Measurements from ENCODE around the gene ENHO. TPM values are rescaled to one million over a fixed set of nuclear protein-coding genes. Genes with fewer than 3 reads are reported as not detected.

ENHO gene
- total RNA-seq, 1 donor from 2014 or later = 3.9 TPM

DNA sequence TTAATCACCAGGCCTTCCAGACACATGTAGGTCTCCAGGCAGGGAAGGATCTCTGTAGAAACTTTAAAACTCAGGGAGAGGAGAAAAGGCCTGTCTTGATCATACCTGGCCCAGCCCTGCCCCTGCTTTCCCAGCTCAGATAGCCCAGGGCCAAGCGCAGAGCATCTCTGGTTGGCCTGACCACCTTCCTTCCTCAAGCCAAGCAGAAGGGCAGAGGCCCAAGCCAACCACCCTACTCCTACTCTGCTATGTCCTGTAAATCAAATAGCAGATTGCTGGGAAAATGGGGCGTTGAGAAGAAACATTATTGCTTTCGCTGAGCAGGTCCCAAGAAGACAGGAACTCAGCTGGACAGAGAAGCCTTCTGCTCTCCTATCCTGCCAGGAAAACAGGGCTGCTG lies 14.3 kb downstream of the ENHO start:
- DNase-seq (ENCODE audit: low spot score) = no peak
- ATAC-seq = no peak

DNA sequence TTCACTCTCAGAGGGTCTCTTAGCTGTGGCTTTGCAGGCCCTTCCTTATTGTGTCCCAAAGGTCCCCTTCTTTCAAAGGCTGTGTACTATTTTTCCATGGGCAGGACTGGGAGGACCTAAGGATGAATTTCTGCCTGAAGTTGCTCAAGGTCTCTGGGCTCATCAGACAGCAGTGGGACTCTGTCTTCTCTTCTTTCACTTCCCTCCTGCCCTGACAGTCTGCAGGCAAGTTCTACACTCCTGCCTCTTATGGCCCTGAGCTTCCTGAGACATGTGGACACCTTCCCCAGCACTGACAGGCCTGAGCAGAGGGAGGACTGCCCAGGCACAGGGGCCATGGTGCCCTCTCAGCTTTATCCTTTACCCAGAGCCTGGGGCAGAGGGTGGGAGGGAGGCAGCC lies 14.8 kb downstream of the ENHO start:
- DNase-seq (ENCODE audit: low spot score) (no peak), ATAC-seq (no peak)

DNA sequence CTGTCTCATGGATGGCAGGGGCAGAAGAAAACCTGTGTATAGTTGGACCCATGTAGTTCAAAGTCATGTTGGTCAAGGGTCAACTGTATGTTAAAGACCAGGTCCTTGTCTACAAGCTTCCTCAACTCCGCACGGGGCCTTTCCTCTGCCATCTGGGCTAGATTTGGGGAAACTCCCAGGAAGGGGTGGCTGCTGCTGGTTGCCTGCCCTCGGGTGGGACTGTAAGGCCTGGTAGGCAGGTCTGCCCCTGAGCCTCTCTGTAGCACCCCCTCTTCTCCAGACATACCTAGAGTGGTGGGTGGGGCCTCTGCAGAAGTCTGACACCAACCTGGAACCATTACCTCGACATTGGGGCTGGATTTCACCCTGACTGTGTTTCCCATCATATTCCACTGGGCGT lies 15.2 kb downstream of the ENHO start:
- no peak for DNase-seq (ENCODE audit: low spot score)

DNA sequence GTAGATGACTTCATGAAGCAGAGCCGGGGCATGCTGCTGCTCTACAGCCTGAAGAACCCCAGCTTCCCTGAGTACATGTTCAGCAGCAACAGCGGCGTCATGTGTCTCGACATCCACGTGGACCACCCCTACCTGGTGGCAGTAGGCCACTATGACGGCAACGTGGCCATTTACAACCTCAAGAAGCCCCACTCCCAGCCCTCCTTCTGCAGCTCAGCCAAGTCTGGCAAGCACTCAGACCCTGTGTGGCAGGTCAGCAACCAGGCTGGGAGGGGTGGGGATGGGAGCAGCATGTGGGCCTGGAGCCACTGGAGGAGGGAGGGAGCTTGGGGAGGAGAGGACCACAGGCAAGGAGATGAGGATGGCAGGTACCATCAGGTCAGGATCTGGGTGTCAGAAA lies 16.2 kb downstream of the ENHO start:
- ATAC-seq (no peak), DNase-seq (ENCODE audit: low spot score) (no peak)

More for the DNA sequence above, 15.2 kb downstream of the ENHO start:
- no peak for ATAC-seq

DNA sequence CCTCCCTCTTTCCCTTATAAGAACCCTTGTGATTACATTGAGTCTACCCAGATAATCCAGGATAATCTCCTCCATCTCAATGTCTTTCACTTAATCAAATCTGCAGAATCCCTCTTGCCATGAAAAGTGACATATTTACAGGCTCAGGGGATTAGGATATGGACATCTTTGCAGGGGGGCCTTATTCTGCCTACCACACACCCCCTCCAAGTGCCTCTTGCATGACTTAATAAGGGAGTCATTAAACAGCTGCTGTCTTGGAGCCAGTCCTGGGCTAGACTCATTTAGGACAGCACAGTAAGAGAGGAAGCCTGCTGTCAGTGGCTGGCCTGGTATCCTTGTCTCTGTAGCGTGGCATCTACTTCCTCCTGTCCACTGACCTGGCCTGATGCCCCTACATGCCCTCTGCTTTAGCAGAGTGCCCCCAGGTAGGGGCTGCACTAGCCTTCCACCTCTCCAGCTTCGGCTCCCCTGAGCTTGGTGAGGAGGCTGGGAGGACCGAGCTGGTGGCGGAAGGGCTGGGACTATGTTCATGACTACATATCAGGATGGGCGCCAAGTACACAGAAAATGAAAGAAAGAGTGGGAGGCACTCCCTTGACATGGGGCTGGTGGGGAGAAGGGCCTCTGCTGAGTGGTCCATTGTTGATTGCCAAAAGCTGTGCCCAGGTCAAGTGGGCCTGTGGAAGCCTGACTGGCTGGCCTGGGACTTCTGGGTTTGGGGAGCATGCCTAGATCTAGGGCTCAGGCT lies 17.2 kb downstream of the ENHO start:
- ATAC-seq (no peak), DNase-seq (ENCODE audit: low spot score) (no peak)

DNA sequence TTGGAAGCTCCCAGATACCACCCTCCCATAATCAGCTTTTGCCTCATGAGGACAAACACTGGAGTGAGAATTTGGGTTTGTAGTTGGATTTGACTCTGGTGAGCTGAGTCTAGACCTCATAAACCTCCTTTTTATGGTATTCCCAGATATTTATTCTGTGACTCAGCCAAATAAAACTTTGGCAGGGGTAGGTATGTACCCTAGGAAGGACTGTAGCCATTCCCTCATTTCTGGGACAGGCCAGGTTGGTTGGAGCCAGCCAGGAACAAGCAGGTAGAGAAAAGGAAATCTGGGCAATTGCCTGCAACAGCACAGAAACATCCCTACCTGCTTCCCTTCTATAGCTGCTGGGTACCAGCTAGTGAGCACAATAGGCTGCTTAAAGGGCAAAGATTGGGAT lies 19.4 kb downstream of the ENHO start:
- DNase-seq (ENCODE audit: low spot score) (no peak), ATAC-seq (no peak)

DNA sequence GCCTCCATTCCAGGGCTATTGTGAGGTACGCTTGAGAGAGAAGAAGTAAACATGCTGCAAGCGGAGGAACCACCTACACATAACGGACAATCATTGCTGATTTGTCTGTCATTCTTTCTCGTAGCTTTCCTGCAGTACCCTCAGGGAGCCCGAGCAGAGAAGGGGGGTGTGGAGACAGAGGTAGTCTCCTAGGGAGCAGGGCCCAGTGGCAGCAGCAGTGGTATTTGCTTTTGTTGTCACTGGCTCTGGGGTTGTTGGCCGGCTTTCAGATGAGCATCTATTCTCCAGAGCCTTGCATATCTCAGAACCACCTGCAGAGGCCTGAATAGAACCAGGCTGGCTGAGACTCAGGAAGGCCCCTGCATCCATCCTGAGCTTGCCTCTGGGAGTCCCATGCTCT lies 19.9 kb downstream of the ENHO start:
- DNase-seq (ENCODE audit: low spot score) = no peak
- ATAC-seq = peak; percentile 29

DNA sequence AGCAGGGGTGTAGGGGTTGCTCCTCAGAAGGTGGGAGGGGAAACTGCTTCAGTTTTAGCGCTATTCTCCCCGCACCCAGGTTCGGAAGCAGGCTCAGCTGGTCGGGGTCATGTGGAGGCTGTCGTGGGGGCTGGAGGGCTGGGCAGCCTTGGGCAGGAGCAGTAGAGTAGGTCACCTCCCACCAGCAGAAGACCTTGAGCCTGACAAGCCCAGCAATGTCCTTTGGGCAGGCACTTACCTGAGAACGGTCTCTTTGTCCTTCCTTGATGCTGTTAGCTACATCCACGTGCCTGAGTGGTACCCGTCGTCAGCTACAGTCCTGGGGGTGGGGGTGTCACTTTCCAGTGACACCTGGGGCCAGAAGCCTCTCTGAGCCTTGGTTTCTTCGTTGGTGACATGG lies 20.3 kb downstream of the ENHO start:
- no peak for ATAC-seq

DNA sequence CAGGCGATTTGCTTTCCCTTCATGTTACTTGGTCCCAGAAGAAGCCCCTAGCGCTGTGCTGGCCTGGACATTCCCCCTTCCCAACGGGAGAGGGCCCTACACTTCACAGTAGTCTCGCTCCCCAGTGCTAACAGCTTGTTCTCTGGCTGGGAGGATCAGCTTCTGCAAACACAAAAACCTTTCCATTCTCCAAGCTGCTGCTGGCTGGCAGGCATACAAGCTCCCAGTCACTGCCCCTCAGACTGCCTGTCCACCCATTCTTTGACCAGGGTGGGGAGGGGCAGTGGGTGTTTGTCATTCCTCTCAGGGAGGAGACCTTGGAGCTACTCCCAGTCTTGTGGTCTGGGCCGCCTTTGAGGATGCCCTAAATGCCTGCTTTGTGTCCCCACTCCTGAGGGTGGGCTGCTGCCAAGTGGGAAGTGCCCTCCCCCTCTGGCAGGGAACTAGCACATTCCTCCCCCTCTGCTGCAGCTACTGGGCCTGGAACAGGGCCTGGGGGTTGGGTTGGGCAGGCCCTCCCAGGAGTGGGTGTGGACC lies 20.8 kb downstream of the ENHO start:
- no peak for DNase-seq (ENCODE audit: low spot score)

More for the DNA sequence above, 20.3 kb downstream of the ENHO start:
- no peak for DNase-seq (ENCODE audit: low spot score)

DNA sequence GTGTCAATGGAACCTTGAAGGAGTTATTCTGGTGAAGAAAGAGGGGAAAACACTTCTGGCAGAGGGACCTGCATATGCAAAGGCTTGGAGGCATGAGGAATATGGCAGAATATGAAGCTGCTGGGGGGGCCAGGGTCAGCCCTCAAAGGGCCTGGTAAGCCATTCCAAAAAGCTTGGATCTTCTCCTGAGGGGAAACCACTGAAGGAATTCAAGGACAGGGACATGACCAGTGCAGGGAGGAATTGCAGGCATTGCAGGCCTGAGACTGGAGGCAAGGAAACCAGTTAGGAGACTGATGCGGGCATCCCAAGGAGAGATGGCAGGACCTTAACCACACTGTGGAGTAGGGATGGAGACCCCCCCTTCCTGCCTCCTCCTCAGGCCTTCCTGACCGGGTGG lies 21.4 kb downstream of the ENHO start:
- DNase-seq (ENCODE audit: low spot score) (no peak), ATAC-seq (no peak)

More for the DNA sequence above, 20.8 kb downstream of the ENHO start:
- ATAC-seq = peak; percentile 19

DNA sequence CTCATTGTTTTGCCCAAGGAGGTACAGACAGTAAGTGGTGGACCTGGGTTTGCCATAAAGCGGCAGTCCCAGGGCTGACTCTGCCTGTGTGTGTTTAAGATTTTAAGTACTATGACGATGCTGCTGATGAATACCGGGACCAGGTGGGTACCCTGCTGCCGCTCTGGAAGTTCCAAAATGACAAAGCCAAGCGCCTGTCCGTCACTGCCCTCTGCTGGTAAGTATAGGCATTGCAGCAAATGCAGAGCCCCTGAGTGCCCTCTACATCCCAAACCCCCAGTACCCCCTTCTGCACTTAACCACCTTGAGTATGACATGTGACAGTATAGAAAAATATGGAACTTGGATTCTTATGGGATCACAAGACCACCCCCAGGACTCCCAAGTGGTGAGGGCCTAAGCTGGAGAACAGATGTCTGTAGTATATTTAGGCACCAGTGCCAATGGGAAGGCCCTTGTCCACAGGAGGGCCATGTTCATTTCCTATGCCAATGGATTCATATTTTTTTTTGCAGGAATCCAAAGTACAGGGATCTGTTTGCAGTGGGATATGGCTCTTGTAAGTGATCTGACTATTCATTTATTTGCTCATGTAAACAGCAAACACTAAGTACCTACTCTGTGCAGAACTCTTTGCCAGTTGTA lies 22.0 kb downstream of the ENHO start:
- ATAC-seq = peak; percentile 92
- peak; percentile 61 for DNase-seq (ENCODE audit: low spot score)

DNA sequence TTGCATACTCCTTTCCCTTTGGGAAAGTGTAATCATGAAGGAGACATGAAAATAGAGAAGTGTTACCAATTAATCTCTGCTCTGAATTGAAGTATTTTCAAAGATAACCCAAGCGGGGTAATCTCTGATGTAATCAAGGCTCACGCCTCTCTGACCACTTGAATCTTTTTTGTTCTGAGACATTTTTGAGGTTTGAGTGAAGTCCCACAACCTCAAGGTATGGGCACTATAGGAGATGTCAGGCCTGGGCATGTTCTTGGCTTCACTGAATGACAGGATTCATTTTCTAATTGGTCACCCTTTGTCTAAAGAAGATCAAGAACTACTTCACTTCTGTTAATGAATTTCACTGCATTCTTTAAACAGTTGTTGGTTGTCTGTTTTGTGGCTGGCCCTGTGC lies 23.7 kb downstream of the ENHO start:
- ATAC-seq = no peak
- DNase-seq (ENCODE audit: low spot score) = no peak

DNA sequence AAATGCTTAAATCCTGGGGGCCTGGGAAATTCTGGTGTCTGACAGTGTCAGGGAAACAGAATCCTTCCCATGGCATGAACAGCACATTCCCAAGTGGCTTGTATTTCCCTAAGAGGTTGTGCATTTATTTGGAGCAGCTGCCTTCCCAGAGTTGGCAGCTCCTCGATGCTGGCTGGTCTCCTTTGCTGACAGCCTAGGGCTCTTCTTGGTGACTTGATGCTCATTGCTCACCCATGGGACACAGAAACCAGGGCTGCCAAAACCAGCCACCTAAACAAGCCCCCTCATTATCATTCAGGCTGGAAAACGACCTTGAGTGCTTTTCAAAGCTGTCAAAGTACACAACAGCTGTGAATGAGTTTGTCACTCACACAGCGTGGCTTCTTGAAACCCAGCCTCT lies 24.2 kb downstream of the ENHO start:
- ATAC-seq (no peak), DNase-seq (ENCODE audit: low spot score) (no peak)

DNA sequence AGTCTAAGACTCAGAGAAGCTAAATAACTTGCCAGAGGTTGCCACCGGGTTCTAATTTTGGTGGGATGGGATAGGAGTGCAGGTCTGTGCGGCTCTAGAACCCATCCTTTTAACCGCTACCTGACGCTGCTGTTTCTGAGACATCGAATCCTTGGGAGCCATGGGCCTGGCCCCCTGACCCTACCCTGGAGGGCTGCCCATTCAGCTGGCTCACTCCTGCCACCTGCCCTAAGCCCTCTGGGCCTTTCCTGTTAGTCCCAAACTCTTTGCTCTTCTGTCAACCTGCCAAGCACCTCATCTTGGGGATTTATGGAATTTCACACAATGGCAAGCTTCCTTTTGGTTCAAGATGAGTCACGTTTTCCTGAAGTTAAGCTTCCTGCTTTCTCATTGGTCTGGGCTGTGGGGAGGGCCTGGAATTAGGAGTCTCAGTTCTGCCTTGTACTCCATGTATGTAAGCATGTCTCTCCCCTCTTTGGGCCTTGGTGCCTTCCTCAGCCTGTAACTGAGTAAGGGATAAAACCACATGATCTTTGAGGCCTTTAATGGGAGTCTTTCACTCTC lies 26.6 kb downstream of the ENHO start:
- ATAC-seq = no peak
- no peak for DNase-seq (ENCODE audit: low spot score)

DNA sequence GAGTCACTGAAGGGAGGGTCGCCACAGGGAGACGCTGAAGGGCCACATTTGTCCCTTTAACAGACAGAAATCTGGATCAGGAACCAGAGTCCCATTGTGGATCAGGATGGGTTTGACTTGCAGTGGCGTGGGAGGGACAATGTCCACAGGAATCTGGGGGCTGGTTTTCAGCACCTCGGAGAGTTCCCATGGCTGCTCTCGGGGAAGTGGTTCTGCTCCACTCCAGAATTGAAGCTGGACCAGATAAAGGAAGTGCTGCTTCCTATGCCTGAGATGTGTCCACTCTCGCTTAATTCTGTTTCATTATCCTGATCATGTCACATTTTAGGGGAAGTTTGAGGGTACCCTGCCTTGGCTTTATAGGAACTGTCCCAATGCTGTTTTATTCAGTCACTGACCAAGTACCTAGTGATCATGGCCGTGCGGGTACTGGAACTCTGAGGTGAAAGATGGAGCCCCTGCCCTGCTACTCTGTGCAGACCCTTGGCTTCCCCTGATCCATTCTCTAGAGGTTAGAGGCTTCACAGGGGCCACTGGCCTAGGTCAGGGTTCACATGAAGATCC lies 28.7 kb downstream of the ENHO start:
- peak; percentile 80 for ATAC-seq

DNA sequence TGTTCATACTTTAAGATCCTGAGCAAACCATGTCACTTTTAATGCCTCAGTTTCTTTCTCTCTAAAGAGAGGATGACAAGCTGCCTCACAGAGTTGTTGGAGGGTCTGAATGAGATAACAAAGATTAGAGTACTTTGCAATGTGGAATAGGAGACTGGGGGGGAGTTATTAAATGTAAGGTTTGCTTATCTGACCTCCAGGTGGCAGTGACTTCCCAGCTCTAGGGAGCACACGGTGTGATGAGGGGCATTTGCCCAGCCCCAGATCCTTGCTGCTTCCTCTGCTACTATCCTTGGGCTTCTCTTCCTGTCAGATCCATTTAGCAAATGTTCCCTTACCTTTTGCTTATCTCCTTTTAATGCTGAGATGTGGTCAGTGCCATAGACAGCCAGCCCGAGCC lies 30.7 kb downstream of the ENHO start:
- no peak for DNase-seq (ENCODE audit: low spot score)
- ATAC-seq = no peak

More for the DNA sequence above, 28.7 kb downstream of the ENHO start:
- DNase-seq (ENCODE audit: low spot score) = no peak

DNA sequence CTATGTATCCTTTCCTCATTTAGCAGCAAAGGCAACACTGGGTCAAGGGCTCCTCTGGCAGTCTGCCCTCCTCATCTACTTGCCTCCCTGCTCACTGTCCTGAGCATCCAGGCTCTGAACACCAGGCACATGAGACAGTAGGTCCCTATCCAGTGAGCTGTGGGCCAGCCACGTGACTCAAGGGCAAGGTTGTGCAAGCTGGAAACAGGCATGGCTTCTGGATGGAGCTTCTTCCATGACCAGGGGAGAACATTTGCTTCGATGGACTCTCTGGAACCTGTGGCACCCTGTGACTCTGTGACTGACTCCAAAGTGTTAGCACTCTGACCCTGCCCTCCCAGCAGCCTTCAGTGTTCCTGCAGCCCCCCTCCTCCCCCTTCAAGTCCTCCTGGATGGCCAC lies 31.2 kb downstream of the ENHO start:
- ATAC-seq = no peak
- DNase-seq (ENCODE audit: low spot score) = no peak

DNA sequence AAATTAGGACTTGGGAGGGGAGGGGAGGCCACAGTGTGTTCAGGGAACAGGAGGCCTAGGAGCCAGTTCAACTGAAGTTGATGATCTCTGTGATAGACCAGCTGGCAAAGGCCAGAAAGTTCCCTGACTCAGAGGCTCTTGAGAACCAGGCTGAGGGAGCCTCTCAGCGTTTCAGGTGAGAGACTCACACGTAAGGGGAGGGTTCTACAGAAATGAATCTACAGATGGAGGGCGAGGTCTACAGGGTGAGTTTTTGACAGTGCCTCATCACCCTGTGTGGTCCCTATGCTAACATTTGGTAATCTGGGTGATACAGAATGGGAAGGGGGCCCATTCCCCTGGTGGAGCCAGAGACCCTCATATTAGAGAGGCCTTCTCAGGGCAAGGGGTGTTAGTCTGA lies 32.0 kb downstream of the ENHO start:
- DNase-seq (ENCODE audit: low spot score) (no peak), ATAC-seq (no peak)

DNA sequence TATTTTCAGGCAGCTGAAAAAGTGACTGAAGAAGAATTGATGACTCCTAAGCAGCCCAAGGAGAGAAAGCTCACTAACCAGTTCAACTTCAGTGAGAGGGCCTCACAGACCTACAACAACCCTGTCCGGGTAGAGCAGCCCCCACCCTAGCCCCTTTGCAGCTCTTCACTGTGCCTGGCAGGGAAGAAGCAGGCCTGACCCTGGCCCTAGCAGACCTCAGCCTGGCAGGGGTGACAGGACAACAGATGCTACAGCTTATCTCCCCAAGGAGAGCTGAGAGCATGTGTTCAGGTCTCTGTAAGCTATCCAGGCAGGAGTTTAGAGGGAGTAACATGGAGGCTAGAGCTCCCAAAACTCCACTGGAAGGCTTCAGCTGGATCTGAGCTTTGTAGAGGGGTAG lies 32.4 kb downstream of the ENHO start:
- DNase-seq (ENCODE audit: low spot score) = no peak
- ATAC-seq = no peak

DNA sequence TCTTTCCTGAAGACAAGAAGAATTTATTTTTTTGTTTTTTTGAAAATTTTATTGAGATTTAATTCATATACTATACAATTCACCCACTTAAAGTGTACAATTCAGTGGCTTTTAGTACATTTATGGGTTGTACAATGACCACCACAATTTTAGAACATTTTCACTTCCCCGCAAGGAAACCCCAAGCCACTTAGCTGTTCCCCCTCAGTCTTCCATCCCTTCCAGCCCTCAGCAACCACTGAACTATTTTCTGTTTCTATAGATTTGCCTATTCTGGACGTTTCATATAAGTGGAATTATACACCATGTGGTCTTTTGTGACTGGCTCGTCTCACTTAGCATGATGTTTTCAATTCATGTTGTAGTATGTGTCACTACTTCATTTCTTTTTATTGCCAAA lies 36.2 kb downstream of the ENHO start:
- ATAC-seq (no peak), DNase-seq (ENCODE audit: low spot score) (no peak)

DNA sequence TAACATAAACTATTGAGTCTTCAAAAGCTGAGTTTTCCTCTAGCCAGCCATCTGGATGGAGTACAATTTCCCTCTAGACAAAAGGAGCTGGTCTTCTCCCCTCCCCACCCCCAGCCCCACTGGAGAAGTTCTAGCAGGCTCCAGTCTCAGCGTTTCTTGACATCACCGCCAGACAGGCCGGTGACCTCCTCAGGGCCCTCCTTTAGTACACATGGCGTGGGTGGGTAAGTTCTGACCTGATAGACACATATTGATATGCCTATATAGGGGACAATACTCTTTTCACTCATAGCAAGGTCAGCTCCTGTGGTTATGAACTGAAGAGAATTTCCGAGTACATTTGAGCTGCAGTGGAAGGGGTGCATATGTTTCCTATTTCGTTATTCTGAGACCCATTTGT lies 37.0 kb downstream of the ENHO start:
- no peak for DNase-seq (ENCODE audit: low spot score)
- ATAC-seq = no peak

DNA sequence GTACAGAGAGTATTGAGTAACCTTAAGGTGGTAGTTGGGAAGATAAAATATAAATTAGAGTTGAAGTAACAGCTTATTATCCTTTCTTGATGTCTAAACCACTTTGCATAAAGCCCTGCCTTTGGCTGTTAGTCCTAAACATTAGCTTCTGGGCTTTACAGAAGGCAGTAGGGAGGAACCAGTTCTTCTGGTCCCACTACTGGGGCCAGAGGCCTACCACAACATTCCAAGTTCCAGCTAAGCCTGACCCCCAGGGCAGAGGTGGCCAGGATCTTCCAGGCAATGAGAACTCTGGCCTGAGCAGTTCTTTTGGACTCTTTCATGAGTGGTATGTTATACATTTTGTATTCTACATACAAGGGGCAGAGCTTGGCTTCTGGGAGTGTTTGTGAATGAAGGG lies 38.1 kb downstream of the ENHO start:
- ATAC-seq (no peak), DNase-seq (ENCODE audit: low spot score) (no peak)
